Astrocyte (in vitro differentiated cells and primary cell): ENCODE results near the gene KDF1. TPM values are rescaled to one million over a fixed set of nuclear protein-coding genes. Genes with fewer than 3 reads are reported as not detected.

ENCODE experiments used
- DNase-seq: peaks from one replicate; pipeline ENCODE4 v3.0.0-alpha.2; 2010; ENCODE audit warnings: low read depth
- FAIRE-seq: peaks from 2 replicates; lab custom pipeline; 2011; peaks lifted over from hg19 to GRCh38; lab: Jason Lieb, UNC
- H2AFZ ChIP-seq: 2 replicates; pipeline ENCODE4 v1.6.0; 2012; ENCODE audit warnings: low read depth, low read length, inconsistent platforms
- H3K27ac ChIP-seq: 2 replicates; pipeline ENCODE4 v1.5.1; 2011; ENCODE audit warnings: low read depth, low read length, inconsistent platforms
- H3K27me3 ChIP-seq: 2 replicates; pipeline ENCODE4 v1.6.0; 2011; ENCODE audit warnings: low read length, inconsistent platforms; ENCODE audit not compliant: insufficient read depth
- H3K36me3 ChIP-seq: 2 replicates; pipeline ENCODE4 v1.5.1; 2011; ENCODE audit warnings: low read length, inconsistent platforms; ENCODE audit not compliant: insufficient read depth
- H3K4me1 ChIP-seq: 2 replicates; pipeline ENCODE4 v1.5.1; 2011; ENCODE audit warnings: low read length, inconsistent platforms; ENCODE audit not compliant: insufficient read depth
- H3K4me2 ChIP-seq: 2 replicates; pipeline ENCODE4 v1.6.0; 2012; ENCODE audit warnings: low read length, inconsistent platforms
- H3K4me3 ChIP-seq: 2 replicates; pipeline ENCODE4 v1.5.1; 2011; ENCODE audit warnings: low read depth, mild to moderate bottlenecking, low read length, inconsistent platforms; ENCODE audit not compliant: insufficient read depth
- H3K79me2 ChIP-seq: 2 replicates; pipeline ENCODE4 v1.6.0; 2012; ENCODE audit warnings: mild to moderate bottlenecking, low read length, inconsistent platforms; ENCODE audit not compliant: insufficient read depth
- H3K9ac ChIP-seq: 2 replicates; pipeline ENCODE4 v1.6.0; 2012; ENCODE audit warnings: mild to moderate bottlenecking, low read length, inconsistent platforms
- H3K9me3 ChIP-seq: 2 replicates; pipeline ENCODE4 v1.5.1; 2012; ENCODE audit warnings: low read depth, mild to moderate bottlenecking, low read length, inconsistent platforms; ENCODE audit not compliant: insufficient read depth
- H4K20me1 ChIP-seq: 2 replicates; pipeline ENCODE4 v1.6.0; 2012; ENCODE audit warnings: low read length, inconsistent platforms; ENCODE audit not compliant: insufficient read depth
- H3K27ac Mint-ChIP-seq: one replicate; pipeline ENCODE4 v1.8.0; 2021; ENCODE audit warnings: mild to moderate bottlenecking, mixed read lengths; ENCODE audit not compliant: unreplicated experiment
- H3K27me3 Mint-ChIP-seq: one replicate; pipeline ENCODE4 v1.8.0; 2021; ENCODE audit warnings: low read depth, mixed read lengths; ENCODE audit not compliant: unreplicated experiment
- H3K36me3 Mint-ChIP-seq: one replicate; pipeline ENCODE4 v1.8.0; 2021; ENCODE audit warnings: low read depth, mixed read lengths; ENCODE audit not compliant: unreplicated experiment
- H3K4me1 Mint-ChIP-seq: one replicate; pipeline ENCODE4 v1.8.0; 2021; ENCODE audit warnings: low read depth, mixed read lengths; ENCODE audit not compliant: unreplicated experiment
- H3K4me3 Mint-ChIP-seq: one replicate; pipeline ENCODE4 v1.8.0; 2021; ENCODE audit warnings: mild to moderate bottlenecking, moderate library complexity, mixed read lengths; ENCODE audit not compliant: unreplicated experiment
- H3K9me3 Mint-ChIP-seq: one replicate; pipeline ENCODE4 v1.8.0; 2021; ENCODE audit warnings: mild to moderate bottlenecking, mixed read lengths; ENCODE audit not compliant: unreplicated experiment
- CTCF ChIP-seq: IDR thresholded peaks from 2 replicates; pipeline ENCODE4 v1.5.1; 2011; ENCODE audit warnings: low read depth, mild to moderate bottlenecking, inconsistent platforms, low read length, moderate library complexity; ENCODE audit not compliant: insufficient read depth
- EZH2 ChIP-seq: IDR thresholded peaks from 2 replicates; pipeline ENCODE4 v1.6.1; 2012; ENCODE audit warnings: mild to moderate bottlenecking, low read length, inconsistent platforms; ENCODE audit not compliant: insufficient read depth
- total RNA-seq: library from RNA; stranded (reverse); gene quantifications from 2 replicates; pipeline ENCODE4 v1.2.1, GENCODE V29; 2021

KDF1 gene
- total RNA-seq, 1 donor from 2014 or later: 0.54 TPM

DNA sequence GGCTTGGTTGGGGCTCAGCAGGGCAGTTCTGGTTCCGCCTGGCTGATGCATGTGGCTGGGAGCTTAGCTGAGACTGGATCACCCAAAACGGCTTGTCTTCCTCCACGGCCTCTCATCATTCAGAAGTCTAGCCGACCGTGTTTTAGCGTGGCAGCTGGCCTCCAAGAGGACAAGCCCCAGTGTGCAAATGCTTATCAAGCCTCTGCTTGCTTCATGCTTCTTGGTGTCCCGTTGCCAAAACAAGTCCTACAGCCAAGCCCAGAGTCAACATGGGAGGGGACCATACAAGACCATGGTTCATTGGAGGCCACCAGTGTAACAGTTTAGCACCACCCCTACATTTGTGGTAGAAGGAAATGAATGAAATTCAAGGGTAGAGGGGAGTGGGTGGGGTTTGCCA, 10.5 kb upstream of the KDF1 start:
- Mint-ChIP-seq H3K27me3 (peaks cover 30% of the 10 kb centered on the region), H3K27ac (no peak overlapping the region), H3K4me1 (peaks cover 8% of the 10 kb centered on the region), H3K9me3 (no peaks in the 10 kb centered on the region), H3K36me3 (no peaks in the 10 kb centered on the region), H3K4me3 (no peak overlapping the region)
- TF ChIP-seq EZH2: no peak
- no peak for TF ChIP-seq CTCF
- H3K36me3 ChIP-seq: no peaks in the 10 kb centered on the region
- DNase-seq (no peak), FAIRE-seq (no peak)
- no peak overlapping the region for H3K4me2 ChIP-seq
- H3K9me3 ChIP-seq: no peaks in the 10 kb centered on the region
- H3K9ac ChIP-seq: no peak overlapping the region
- no peak overlapping the region for H3K27ac ChIP-seq
- H2AFZ ChIP-seq: no peak overlapping the region
- H4K20me1 ChIP-seq: no peaks in the 10 kb centered on the region
- no peak overlapping the region for H3K4me3 ChIP-seq
- peaks cover 6% of the 10 kb centered on the region for H3K4me1 ChIP-seq
- H3K79me2 ChIP-seq: no peaks in the 10 kb centered on the region
- peaks cover 8% of the 10 kb centered on the region for H3K27me3 ChIP-seq

- Mint-ChIP-seq H3K27me3 (peaks cover 21% of the 10 kb centered on the region), H3K9me3 (no peaks in the 10 kb centered on the region), H3K27ac (no peak overlapping the region), H3K4me1 (no peaks in the 10 kb centered on the region), H3K36me3 (no peaks in the 10 kb centered on the region), H3K4me3 (no peak overlapping the region)
- no peak for FAIRE-seq
- no peak for DNase-seq
- no peak overlapping the region for H3K27ac ChIP-seq
- no peaks in the 10 kb centered on the region for H4K20me1 ChIP-seq
- no peaks in the 10 kb centered on the region for H3K79me2 ChIP-seq
- no peaks in the 10 kb centered on the region for H3K36me3 ChIP-seq
- no peak overlapping the region for H3K9ac ChIP-seq
- H3K9me3 ChIP-seq: no peaks in the 10 kb centered on the region
- H3K4me3 ChIP-seq: no peak overlapping the region
- peaks cover 12% of the 10 kb centered on the region for H3K27me3 ChIP-seq
- H2AFZ ChIP-seq: no peak overlapping the region
- no peak for TF ChIP-seq EZH2
- TF ChIP-seq CTCF: no peak
- H3K4me1 ChIP-seq: peaks cover 5% of the 10 kb centered on the region
- no peak overlapping the region for H3K4me2 ChIP-seq
These were observed 5.4 kb upstream of the KDF1 start for GRCh38 chr1:26965628-26966027.

- DNase-seq (no peak), FAIRE-seq (no peak)
- Histone ChIP-seq H3K9ac (no peak overlapping the region), H3K79me2 (no peaks in the 10 kb centered on the region), H4K20me1 (no peaks in the 10 kb centered on the region), H3K4me1 (peaks cover 5% of the 10 kb centered on the region), H3K36me3 (no peaks in the 10 kb centered on the region), H3K4me2 (no peak overlapping the region), H3K4me3 (no peak overlapping the region), H3K9me3 (no peaks in the 10 kb centered on the region), H3K27me3 (peaks cover 16% of the 10 kb centered on the region), H2AFZ (no peak overlapping the region), H3K27ac (no peak overlapping the region)
- Mint-ChIP-seq H3K4me1 (no peaks in the 10 kb centered on the region), H3K27ac (no peak overlapping the region), H3K9me3 (no peaks in the 10 kb centered on the region), H3K27me3 (peaks cover 20% of the 10 kb centered on the region), H3K4me3 (no peak overlapping the region), H3K36me3 (no peaks in the 10 kb centered on the region)
- TF ChIP-seq EZH2 (no peak), CTCF (no peak)
These were observed 4.9 kb upstream of the KDF1 start for GRCh38 chr1:26965213-26965612.
